Measurements from ENCODE around the gene SORL1. TPM values are rescaled to one million over a fixed set of nuclear protein-coding genes. Genes with fewer than 3 reads are reported as not detected.

Gene SORL1
- total RNA-seq, 1 donor from 2014 or later = 10.5 TPM

GRCh38 chr11:121576531-121576930 lies 124.4 kb downstream of the SORL1 start:
- no peak for DNase-seq (ENCODE audit: low spot score in 2 of 2)
- Histone ChIP-seq H3K27me3 (no peaks in the 10 kb centered on the region), H3K36me3 (peaks cover 7 to 23% of the 10 kb centered on the region in 2 donors), H3K27ac (no peak overlapping the region), H3K9me3 (no peaks in the 10 kb centered on the region), H3K4me1 (no peaks in the 10 kb centered on the region), H3K4me3 (no peak overlapping the region)
- TF ChIP-seq, protein P1, sequence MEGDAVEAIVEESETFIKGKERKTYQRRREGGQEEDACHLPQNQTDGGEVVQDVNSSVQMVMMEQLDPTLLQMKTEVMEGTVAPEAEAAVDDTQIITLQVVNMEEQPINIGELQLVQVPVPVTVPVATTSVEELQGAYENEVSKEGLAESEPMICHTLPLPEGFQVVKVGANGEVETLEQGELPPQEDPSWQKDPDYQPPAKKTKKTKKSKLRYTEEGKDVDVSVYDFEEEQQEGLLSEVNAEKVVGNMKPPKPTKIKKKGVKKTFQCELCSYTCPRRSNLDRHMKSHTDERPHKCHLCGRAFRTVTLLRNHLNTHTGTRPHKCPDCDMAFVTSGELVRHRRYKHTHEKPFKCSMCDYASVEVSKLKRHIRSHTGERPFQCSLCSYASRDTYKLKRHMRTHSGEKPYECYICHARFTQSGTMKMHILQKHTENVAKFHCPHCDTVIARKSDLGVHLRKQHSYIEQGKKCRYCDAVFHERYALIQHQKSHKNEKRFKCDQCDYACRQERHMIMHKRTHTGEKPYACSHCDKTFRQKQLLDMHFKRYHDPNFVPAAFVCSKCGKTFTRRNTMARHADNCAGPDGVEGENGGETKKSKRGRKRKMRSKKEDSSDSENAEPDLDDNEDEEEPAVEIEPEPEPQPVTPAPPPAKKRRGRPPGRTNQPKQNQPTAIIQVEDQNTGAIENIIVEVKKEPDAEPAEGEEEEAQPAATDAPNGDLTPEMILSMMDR (IDR thresholded peaks at IDR 0.05) = no peak
- intact Hi-C loops (cut with DNase I) = no loop called here

DNA sequence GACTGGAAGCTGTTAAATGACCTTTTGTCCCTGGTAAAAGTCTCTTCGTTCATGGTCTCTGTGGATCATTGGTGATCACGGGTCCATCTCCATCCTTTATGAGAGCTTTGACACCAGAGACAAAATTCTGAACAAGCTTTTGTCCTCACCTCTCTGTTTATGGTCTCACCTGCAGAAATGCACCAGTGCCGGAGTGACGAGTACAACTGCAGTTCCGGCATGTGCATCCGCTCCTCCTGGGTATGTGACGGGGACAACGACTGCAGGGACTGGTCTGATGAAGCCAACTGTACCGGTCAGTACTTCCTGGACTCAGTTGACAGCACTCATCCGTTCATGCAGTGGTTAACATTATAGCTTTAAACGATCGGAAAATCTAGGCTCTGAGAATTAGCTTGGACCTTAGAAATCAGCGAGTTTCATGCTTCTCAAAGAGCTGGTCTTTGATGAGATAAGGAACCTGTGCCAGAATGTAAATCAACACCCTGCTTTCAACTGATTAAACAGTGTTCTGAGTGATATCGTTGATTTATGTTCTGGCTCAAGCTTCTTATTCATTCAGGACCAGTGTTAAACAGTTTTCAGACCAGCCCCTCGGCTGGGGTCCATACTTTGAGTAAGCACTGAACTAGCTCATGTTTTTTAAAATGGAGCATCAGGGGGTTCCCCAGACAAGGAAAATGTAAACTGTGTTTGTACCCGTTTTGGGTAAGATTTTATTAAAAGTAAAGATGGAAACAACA lies 125.2 kb downstream of the SORL1 start:
- no peak for DNase-seq (ENCODE audit: low spot score in 2 of 2)
- Histone ChIP-seq H3K4me3 (no peak overlapping the region), H3K4me1 (no peaks in the 10 kb centered on the region), H3K27me3 (no peaks in the 10 kb centered on the region), H3K36me3 (peaks cover 7 to 23% of the 10 kb centered on the region in 2 donors), H3K9me3 (no peaks in the 10 kb centered on the region), H3K27ac (peak overlapping the region in 1 of 2 donors; percentile 1)
- intact Hi-C loops (cut with DNase I) = no loop called here
- TF ChIP-seq, protein P1 (IDR thresholded peaks at IDR 0.05) = no peak

DNA sequence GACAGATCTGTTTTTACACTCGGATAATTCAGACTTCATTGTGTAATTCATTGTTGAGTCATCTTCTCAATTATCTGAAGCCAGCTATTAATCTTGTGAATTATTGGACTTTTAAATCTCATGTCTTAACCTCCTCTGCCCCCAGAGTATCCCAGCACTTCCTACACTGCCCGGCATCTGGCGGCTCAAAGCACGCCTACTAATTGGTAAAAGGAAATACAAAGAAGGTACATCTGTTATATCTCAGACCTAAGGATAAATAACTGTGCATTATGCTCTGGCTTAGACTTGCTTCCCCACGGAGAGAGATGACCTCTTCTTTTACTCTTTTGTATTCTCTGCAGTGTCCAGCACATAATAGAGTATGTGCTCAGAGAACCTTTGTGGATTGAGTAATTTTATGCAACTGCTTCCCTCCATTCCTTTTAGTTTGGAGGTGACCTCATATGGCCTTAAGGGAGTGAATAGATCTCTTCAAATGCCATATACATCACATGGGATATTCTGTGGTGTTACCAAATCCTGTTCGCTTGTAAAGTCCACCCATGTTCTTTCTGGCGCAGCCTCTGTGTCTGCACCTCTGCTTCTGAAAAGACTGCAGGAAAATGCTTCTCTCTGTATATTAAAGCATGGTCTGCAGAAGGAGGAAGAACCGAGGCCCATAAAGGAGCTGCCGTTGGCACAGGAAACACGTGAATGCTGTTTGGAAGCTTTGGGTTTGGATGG lies 126.3 kb downstream of the SORL1 start:
- Histone ChIP-seq H3K27ac (peak overlapping the region in 1 of 2 donors; percentile 1), H3K9me3 (no peaks in the 10 kb centered on the region), H3K4me1 (no peaks in the 10 kb centered on the region), H3K27me3 (no peaks in the 10 kb centered on the region), H3K36me3 (peaks cover 7 to 32% of the 10 kb centered on the region in 2 donors), H3K4me3 (no peak overlapping the region)
- TF ChIP-seq, protein P1 (IDR thresholded peaks at IDR 0.05) = no peak
- no peak for DNase-seq (ENCODE audit: low spot score in 2 of 2)
- intact Hi-C loops (cut with DNase I) = no loop called here

DNA sequence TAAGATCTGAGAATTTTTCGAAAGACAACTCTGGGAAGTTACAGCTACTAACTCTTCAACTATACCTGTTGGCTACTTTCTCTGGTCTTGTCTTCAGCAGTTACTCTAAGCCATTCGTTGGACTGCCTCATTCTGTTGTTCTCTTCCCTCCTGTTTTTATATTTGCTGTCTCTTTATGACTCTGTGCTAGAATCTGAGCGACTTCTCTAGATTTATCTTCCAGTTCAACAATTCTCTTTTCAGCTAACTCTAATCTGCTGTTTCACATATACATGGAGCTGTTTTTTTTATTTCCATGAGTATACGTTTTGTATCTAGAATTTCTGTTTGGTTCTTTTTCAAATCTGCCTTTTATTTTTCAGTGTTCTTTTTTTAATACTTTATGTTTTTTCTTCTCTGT lies 128.0 kb downstream of the SORL1 start:
- Histone ChIP-seq H3K4me3 (no peak overlapping the region), H3K9me3 (no peaks in the 10 kb centered on the region), H3K36me3 (peaks cover 7 to 29% of the 10 kb centered on the region in 2 donors), H3K4me1 (no peaks in the 10 kb centered on the region), H3K27ac (no peak overlapping the region), H3K27me3 (no peaks in the 10 kb centered on the region)
- no peak for DNase-seq (ENCODE audit: low spot score in 2 of 2)
- TF ChIP-seq, protein P1 (IDR thresholded peaks at IDR 0.05) = no peak
- intact Hi-C loops (cut with DNase I) = no loop called here

DNA sequence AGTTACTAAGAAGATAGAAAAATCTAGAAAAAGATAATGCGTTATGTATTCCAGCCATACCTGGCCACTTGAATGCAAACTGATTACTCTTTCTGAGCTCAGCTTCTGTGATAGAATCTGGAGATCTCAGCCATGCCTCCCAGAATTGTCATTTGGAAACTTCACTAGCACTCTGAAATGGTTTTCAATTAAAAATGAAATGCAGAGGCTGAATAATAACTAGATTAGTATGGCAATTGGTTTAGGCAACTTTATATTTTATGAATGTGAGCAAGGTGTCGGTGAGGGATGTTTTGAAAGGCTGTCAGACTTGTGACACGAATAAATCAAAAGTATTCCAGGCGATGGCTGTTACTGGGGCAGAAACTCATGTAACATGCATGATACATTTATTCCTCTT lies 129.5 kb downstream of the SORL1 start:
- intact Hi-C loops (cut with DNase I) = no loop called here
- TF ChIP-seq, protein P1 (IDR thresholded peaks at IDR 0.05) = no peak
- Histone ChIP-seq H3K27me3 (no peaks in the 10 kb centered on the region), H3K4me1 (no peaks in the 10 kb centered on the region), H3K36me3 (peaks cover 7 to 29% of the 10 kb centered on the region in 2 donors), H3K27ac (no peak overlapping the region), H3K4me3 (no peak overlapping the region), H3K9me3 (no peaks in the 10 kb centered on the region)
- DNase-seq (ENCODE audit: low spot score in 2 of 2) = no peak

Measured in ascending aorta (tissue), 2 donors.